ENCODE data around the gene ACKR3.

- TF ChIP-seq CTCF (IDR thresholded peaks at IDR 0.05) (no peak), POLR2A (IDR thresholded peaks at IDR 0.05) (no peak)
These were observed 54.2 kb downstream of the ACKR3 start for GRCh38 chr2:236623816-236624215.

Measured in esophagus squamous epithelium (tissue), 4 donors.